HL-60/S4 (cell line): ENCODE data around the gene RPTOR.

Source experiments
- in situ Hi-C: fragments of 300-500 bp; cut with MboI; formaldehyde crosslinking; loops from 2 replicates; pipeline ENCODE4 v1.14.3; 2022; ENCODE audit warnings: low sequenced_read_pairs

Gene RPTOR

DNA sequence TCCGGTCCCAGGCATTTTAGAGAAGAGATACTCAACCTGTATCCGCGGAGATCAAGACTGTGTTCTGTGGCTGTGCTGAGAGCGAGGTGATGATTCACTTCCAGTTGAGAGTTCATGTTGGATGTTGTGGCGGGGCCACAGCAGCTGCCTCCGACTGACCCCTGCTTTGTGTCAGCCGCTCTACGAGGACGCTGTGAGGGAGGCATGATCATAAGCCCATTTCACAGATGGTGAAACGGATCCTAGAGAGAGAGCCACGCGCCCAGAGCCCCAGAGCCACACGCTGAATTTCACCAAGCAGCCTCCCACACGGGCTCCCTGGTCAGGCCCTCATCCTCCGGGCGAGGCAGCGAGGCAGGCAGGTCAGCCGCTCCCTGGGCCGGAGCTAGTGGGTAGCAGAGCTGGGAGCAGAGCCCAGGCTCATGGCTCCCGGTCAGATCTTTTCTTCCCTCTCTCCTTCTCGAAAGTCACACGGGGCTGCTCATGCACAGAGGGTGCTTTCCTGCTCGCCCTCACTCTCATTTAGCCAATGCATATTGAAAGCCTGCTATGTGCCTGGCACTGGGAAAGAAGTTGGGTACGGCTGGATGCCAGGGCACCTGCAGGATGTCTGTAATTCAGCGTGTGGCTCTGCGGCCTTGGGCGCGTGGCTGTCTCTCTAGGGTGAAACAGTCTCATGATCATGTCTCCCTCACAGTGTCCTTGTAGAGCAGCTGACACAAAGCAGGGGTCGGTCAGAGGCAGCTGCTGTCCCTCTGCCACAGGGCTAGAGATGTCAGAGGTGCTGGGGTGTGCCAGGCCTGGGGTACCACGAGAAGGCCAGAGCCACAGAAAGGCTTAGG is 291.4 kb downstream of the RPTOR start:
- in situ Hi-C loops: no loop called here

GRCh38 chr17:80836658-80836965 is 292.0 kb downstream of the RPTOR start:
- in situ Hi-C loops: no loop called here

- in situ Hi-C loops: no loop called here
Observed at GRCh38 chr17:80836971-80837481, 292.4 kb downstream of the RPTOR start.

- in situ Hi-C loops: no loop called here
Observed at GRCh38 chr17:80837711-80838110, 293.1 kb downstream of the RPTOR start.

- in situ Hi-C loops: no loop called here
Observed at GRCh38 chr17:80838311-80839025, 293.8 kb downstream of the RPTOR start.

DNA sequence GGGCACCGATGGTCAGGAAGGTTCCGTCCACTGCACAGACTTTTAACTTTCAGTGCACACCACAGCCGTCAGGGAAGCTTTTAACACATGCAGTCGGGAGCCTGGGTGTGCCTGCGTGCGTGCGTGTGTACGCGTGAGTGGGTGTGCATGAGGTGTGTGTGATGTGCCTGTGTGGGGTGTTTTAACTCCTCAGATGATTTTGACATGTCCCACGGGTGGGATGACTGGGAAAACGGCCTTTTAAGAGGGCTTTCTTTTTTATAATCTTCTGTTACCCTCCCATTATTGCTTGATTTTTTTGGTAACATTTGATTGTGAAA is 294.3 kb downstream of the RPTOR start:
- in situ Hi-C loops: no loop called here

- in situ Hi-C loops: no loop called here
Observed at GRCh38 chr17:80839511-80839941, 294.9 kb downstream of the RPTOR start.

DNA sequence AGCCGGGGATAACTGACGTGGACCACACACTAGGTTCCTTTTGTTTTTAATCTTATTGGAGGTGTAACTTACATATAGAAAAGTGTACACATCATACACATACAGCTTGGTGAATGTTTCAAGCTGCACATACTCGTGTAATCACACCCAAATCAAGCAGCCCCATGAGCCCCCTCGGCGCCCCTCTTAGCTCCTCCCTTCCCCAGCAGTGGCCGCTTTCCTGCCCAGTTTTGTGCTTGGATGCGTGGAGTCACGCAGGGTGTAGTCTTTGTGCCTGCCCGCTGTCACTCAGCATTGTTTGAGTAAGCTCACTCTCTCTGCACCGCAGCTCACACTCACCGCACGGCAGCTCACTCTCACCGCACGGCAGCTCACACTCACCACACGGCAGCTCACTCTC is 295.3 kb downstream of the RPTOR start:
- in situ Hi-C loops: no loop called here

GRCh38 chr17:80842456-80843013 is 297.9 kb downstream of the RPTOR start:
- in situ Hi-C loops: no loop called here

- in situ Hi-C loops: no loop called here
Observed at GRCh38 chr17:80843741-80844156, 299.1 kb downstream of the RPTOR start.

DNA sequence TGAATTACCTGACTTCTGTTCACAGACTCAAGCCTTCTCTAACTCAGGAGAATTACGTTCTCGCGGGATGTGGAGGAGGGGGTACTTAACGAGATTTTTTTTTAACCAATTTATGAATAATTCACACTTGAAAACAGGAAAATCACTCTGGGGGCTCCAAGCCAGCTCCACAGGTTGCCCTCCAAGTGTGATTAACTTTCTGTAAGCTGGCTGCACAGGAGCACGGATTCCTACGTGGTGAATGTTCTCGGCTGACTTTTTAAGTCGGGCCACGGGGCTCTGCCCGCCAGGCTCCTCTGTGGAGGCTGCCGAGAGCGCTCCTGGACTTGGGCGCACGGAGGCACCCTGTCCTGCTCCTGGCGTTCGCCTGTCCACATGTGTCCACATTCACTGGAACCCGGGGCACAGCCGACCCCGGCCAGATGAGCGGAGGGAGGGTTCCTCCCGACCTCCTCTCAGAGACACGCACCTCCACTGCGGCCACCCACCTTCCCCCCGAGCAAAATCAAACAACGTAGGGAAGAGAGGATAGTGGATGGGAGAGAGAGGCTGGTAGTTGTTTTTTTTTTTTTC is 299.9 kb downstream of the RPTOR start:
- in situ Hi-C loops: no loop called here

DNA sequence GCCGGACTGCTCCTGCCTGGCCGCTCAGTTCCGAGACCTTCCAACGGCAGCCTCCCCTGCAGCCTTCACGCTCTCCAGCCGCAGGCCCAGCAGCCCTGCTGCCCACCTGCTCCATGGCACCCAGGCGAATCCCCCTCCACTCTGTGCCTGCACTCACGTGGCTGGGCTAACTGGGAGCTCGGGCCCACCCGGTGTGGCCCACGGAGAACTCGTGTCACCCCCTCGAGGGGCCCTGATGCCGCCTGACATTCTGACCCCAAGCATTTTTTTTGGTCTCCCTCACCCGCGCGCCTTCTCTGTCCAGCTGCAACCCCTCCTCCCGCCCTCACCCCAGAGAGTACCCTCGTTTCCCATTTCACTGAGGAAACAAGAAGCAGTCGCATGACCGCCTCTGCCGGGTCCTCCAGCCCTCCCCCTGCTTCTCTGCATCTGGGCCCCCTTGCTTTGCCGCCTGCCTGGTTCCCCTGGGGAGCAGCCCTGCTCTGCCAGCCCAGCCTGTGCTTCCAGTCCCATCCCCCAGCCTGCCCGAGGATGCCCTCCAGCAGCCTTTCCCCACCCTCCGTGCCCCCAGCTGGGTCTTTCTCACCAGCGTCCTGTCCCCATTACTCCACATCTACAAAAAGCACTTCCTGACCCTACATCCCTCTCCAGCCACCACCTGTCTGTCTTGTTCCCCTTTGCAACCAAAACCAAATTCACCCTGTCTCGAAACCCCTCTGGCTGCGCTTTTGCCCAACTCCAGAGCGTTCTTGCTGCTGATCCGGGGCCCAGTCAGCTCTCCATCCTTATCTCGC is 300.6 kb downstream of the RPTOR start:
- in situ Hi-C loops: no loop called here

GRCh38 chr17:80845863-80846671 is 301.4 kb downstream of the RPTOR start:
- in situ Hi-C loops: no loop called here

GRCh38 chr17:80846932-80847331 is 302.3 kb downstream of the RPTOR start:
- in situ Hi-C loops: no loop called here

GRCh38 chr17:80847496-80848230 is 303.0 kb downstream of the RPTOR start:
- in situ Hi-C loops: no loop called here

- in situ Hi-C loops: no loop called here
Observed at GRCh38 chr17:80848449-80849102, 303.9 kb downstream of the RPTOR start.

GRCh38 chr17:80849119-80849518 is 304.5 kb downstream of the RPTOR start:
- in situ Hi-C loops: no loop called here

GRCh38 chr17:80850109-80850508 is 305.5 kb downstream of the RPTOR start:
- in situ Hi-C loops: no loop called here

DNA sequence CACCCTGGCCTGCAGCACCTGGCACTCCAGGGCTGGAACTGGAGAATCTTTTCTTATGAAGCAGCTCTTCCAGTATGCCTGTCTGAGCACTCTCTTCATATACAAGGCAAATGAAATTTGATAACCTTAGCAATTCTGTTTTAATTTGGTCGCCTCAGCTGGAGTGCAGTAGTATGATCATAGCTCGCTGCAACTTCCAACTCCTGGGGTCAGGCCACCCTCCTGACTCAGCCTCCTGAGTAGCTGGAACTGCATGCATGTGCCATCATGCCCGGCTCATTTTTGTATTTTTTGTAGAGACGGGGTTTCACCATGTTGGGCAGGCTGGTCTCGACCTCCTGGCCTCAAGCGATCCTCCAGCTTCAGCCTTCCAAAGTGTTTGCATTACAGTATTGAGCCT is 306.2 kb downstream of the RPTOR start:
- in situ Hi-C loops: no loop called here
